Naive thymus-derived CD8-positive, alpha-beta T cell (primary cell): ENCODE results near the gene ATAD3B. TPM values are rescaled to one million over a fixed set of nuclear protein-coding genes. Genes with fewer than 3 reads are reported as not detected.
A peak's percentile ranks its signal among the peaks of the same experiment; 100 is the strongest.
"Not testable (repeated sequence)": the region's sequence is repeated elsewhere in the genome, so short reads cannot be mapped to it uniquely, and the experiment has no call there.

ENCODE experiments used
- ATAC-seq, 2 donors: fragments of 150-1000 bp; cut with Tn5 transposase in 1 of 2; sonication (Bioruptor Pico), chemical (Tn5 transposase) in 1 of 2; 1 replicate in 1 of 2; 2 replicates in 1 of 2; pipeline ENCODE4 v1.10.0; 2021; ENCODE audit warnings: mild to moderate bottlenecking in 2 of 2, moderate library complexity in 2 of 2
- POLR2A ChIA-PET: fragments of 350-600 bp; sonication (Branson Sonifier 250); formaldehyde crosslinking; loops from one replicate; lab custom pipeline; 2021; ENCODE audit warnings: antibody characterized with exemption; lab: Charles Lee
- DNase-seq, 10 donors: peaks; one replicate each; pipeline versions ENCODE4 v3.0.0 to v3.0.0-alpha.2; 2020 to 2022
- H3K27ac Mint-ChIP-seq, 10 donors: one replicate each; pipeline ENCODE4 v1.8.0; 2020 to 2022; ENCODE audit warnings: mild to moderate bottlenecking in 10 of 10, mixed read lengths in 10 of 10, moderate library complexity in 4 of 10, inconsistent platforms in 1 of 10
- H3K27me3 Mint-ChIP-seq, 5 donors: one replicate each; pipeline ENCODE4 v1.8.0; 2021 to 2022; ENCODE audit warnings: mixed read lengths in 5 of 5
- H3K36me3 Mint-ChIP-seq, 3 donors: one replicate each; pipeline ENCODE4 v1.8.0; 2020 to 2022; ENCODE audit warnings: mixed read lengths in 3 of 3, mild to moderate bottlenecking in 2 of 3, inconsistent platforms in 1 of 3
- H3K4me1 Mint-ChIP-seq, 4 donors: one replicate each; pipeline ENCODE4 v1.8.0; 2021 to 2022; ENCODE audit warnings: mixed read lengths in 4 of 4
- H3K4me3 Mint-ChIP-seq, 10 donors: one replicate each; pipeline ENCODE4 v1.8.0; 2020 to 2022; ENCODE audit warnings: mild to moderate bottlenecking in 10 of 10, mixed read lengths in 10 of 10, moderate library complexity in 6 of 10, inconsistent platforms in 1 of 10
- H3K9me3 Mint-ChIP-seq, 9 donors: one replicate each; pipeline ENCODE4 v1.8.0; 2020 to 2022; ENCODE audit warnings: mixed read lengths in 9 of 9, mild to moderate bottlenecking in 3 of 9, inconsistent platforms in 1 of 9, moderate library complexity in 1 of 9
- polyA plus RNA-seq, 3 donors: library from polyadenylated mRNA; unstranded; fragments of 300-500 nt; fragmentation: Illumina TruSeq; gene quantifications; one replicate each; pipeline ENCODE4 v1.2.3, GENCODE V29; 2021
- total RNA-seq, 8 experiments: library from RNA in 2 of 8; stranded (reverse) in 2 of 8; gene quantifications; one replicate each; pipeline ENCODE4 v1.2.3 and lab custom pipeline; 2021 to 2026

ATAD3B gene
- total and polyA plus RNA-seq, 5 experiments from 2014 or later: 2.4 to 50.9 (median 5.6) TPM

DNA sequence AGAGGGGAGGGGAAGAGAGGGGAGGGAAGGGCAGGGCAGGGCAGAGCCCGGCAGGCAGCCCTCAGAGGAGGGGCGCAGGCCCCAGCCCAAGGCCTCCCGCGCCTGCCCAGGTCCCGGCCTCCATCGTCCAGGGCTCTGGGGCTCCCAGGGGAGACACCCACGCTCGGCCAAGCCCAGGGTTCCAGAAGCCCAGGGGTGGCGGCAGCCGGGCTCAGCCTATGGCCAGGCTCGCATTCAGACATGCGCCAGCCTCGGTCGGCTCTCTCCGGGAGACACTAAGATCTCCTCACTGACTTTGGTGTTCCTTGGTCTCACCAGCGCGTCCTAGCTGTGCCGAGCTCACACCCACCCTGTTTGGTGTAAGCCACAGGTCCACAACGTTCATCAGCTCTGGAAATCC is 43.4 kb upstream of the ATAD3B start:
- POLR2A ChIA-PET: no interaction called here

DNA sequence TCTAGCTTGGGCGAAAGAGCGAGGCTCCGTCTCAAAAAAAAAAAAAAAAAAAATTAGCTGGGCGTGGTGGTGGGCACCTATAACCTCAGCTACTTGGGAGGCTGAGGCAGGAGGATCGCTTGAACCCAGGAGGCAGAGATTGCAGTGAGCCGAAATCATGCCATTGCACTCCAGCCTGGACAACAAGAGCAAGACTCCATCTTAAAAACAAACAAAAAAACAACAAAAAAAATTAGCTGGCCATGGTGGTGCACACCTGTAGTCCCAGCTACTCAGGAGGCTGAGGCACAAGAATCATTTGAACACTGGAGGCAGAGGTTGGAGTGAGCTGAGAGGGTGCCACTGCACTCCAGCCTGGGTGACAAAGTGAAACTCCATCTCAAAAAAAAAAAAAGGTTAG is 42.6 kb upstream of the ATAD3B start:
- H3K27ac Mint-ChIP-seq, H3K36me3 Mint-ChIP-seq, DNase-seq, ATAC-seq, H3K9me3 Mint-ChIP-seq, H3K4me1 Mint-ChIP-seq: not testable (repeated sequence)
- Mint-ChIP-seq H3K27me3 (peaks cover 3 to 43% (median 6%) of the 10 kb centered on the region in 5 donors), H3K4me3 (peak overlapping the region in 1 of 10 donors; percentile 76)
- POLR2A ChIA-PET: interaction anchor here (0.6 to 0.7 kb wide), 2 partner anchors 144 to 506 kb away, joined by 4 read pairs; no protein-coding TSS in a partner anchor

More for the DNA sequence above, 43.4 kb upstream of the ATAD3B start:
- peak in 1 of 10 donors; percentile 57 for DNase-seq
- Mint-ChIP-seq H3K27ac (peak overlapping the region in 2 of 10 donors; percentile 47 to 82), H3K4me3 (peak overlapping the region; percentile 19 to 76 (median 61)), H3K27me3 (peaks cover 4 to 46% (median 6%) of the 10 kb centered on the region in 5 donors), H3K9me3 (peaks cover 0 to 3% (median 0%) of the 10 kb centered on the region in 9 donors), H3K4me1 (peaks cover 1 to 10% (median 5%) of the 10 kb centered on the region in 4 donors), H3K36me3 (peaks cover 0 to 4% (median 0%) of the 10 kb centered on the region in 3 donors)
- no peak for ATAC-seq

GRCh38 chr1:1429671-1430073 is 41.9 kb upstream of the ATAD3B start:
- DNase-seq (peak in 1 of 10 donors; percentile 40), ATAC-seq (no peak)
- H3K27me3 Mint-ChIP-seq: peaks cover 3 to 41% (median 6%) of the 10 kb centered on the region in 5 donors
- peaks cover 0 to 3% (median 0%) of the 10 kb centered on the region in 9 donors for H3K9me3 Mint-ChIP-seq
- peak overlapping the region in 1 of 10 donors; percentile 34 for H3K4me3 Mint-ChIP-seq
- POLR2A ChIA-PET: no interaction called here
- H3K36me3 Mint-ChIP-seq: peaks cover 0 to 4% (median 0%) of the 10 kb centered on the region in 3 donors
- peaks cover 1 to 12% (median 5%) of the 10 kb centered on the region in 4 donors for H3K4me1 Mint-ChIP-seq
- no peak overlapping the region for H3K27ac Mint-ChIP-seq

- Mint-ChIP-seq H3K36me3 (peaks cover 0 to 4% (median 0%) of the 10 kb centered on the region in 3 donors), H3K4me3 (no peak overlapping the region), H3K27me3 (peaks cover 3 to 40% (median 9%) of the 10 kb centered on the region in 5 donors), H3K4me1 (peaks cover 1 to 18% (median 8%) of the 10 kb centered on the region in 4 donors), H3K27ac (no peak overlapping the region), H3K9me3 (peaks cover 0 to 3% (median 0%) of the 10 kb centered on the region in 9 donors)
- POLR2A ChIA-PET: no interaction called here
- DNase-seq: peak in 1 of 10 donors; percentile 50
- ATAC-seq: no peak
These were observed 41.2 kb upstream of the ATAD3B start for GRCh38 chr1:1430114-1430982.

DNA sequence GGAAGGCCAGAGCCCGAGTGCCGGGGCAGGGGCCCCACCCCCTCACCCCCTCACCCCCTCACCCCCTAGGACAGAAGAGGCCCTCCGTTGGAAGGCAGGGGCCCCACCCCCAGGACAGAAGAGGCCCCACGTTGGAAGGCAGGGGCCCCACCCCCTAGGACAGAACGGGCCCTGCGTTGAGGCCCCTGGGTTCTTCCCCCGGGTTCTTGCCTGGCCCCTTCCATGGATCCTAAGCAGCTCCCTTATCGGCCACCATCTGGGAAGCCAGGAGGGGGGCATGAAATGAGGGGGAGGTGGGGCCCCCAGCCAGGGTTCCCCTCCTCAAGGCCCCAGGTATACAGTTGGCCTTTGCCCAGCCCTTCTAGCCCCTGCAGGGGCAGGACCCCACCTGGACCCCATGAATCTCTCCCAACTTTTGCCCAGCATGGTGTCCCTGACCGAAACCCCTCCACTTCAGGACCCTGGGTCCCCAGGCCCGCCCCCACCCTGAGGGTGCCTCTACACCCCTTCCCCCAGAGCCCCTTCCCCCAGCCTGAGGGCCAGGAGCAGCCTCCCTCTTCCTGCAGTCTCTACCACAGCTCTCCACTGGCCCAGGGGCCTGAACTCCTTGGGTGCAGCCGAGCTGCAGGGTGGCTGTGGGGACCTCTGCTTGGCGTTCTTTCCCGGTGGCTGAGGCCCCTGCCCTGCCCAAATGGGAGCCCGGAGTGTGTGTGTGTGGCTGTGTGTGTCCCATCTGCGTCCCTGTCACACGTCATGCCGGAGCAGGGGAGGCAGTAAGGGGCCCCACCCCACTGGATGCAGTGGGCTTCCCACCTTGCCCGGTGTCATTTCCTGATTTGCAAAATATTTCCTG is 40.3 kb upstream of the ATAD3B start:
- peaks cover 0 to 3% (median 0%) of the 10 kb centered on the region in 9 donors for H3K9me3 Mint-ChIP-seq
- peak overlapping the region in 1 of 10 donors; percentile 6 for H3K4me3 Mint-ChIP-seq
- H3K27me3 Mint-ChIP-seq: peaks cover 3 to 39% (median 10%) of the 10 kb centered on the region in 5 donors
- peaks cover 0 to 4% (median 0%) of the 10 kb centered on the region in 3 donors for H3K36me3 Mint-ChIP-seq
- H3K4me1 Mint-ChIP-seq: peaks cover 1 to 13% (median 10%) of the 10 kb centered on the region in 4 donors
- POLR2A ChIA-PET: no interaction called here
- DNase-seq: peak in 1 of 10 donors; percentile 22
- ATAC-seq: no peak
- H3K27ac Mint-ChIP-seq: no peak overlapping the region

DNA sequence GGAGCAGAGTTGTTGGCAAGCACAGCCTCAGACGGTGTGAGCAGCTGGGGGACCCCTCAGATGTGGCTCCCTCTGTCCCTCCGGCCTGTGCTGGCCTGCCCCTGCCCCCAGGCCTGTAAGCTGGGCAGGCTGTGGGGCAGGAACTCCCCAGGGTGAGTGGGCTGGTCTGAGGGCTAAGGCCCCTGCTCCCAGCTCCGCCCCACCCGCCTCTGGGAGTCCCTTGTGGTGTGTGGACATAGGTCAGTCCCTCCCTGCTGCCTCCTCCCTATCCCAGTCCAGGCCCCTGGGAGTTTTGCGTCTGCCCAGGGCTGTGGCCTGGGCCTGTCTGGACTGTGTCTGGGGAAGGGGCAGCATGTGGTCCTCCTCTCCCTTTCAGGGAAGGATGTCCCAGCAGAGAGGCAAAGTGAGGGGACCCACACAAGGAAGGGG is 39.7 kb upstream of the ATAD3B start:
- DNase-seq (peak in 1 of 10 donors; percentile 41), ATAC-seq (no peak)
- Mint-ChIP-seq H3K9me3 (peaks cover 0 to 3% (median 0%) of the 10 kb centered on the region in 9 donors), H3K4me1 (peaks cover 3 to 13% (median 10%) of the 10 kb centered on the region in 4 donors), H3K27ac (no peak overlapping the region), H3K4me3 (no peak overlapping the region), H3K27me3 (peaks cover 3 to 40% (median 11%) of the 10 kb centered on the region in 5 donors), H3K36me3 (peaks cover 0 to 4% (median 0%) of the 10 kb centered on the region in 3 donors)
- POLR2A ChIA-PET: no interaction called here

DNA sequence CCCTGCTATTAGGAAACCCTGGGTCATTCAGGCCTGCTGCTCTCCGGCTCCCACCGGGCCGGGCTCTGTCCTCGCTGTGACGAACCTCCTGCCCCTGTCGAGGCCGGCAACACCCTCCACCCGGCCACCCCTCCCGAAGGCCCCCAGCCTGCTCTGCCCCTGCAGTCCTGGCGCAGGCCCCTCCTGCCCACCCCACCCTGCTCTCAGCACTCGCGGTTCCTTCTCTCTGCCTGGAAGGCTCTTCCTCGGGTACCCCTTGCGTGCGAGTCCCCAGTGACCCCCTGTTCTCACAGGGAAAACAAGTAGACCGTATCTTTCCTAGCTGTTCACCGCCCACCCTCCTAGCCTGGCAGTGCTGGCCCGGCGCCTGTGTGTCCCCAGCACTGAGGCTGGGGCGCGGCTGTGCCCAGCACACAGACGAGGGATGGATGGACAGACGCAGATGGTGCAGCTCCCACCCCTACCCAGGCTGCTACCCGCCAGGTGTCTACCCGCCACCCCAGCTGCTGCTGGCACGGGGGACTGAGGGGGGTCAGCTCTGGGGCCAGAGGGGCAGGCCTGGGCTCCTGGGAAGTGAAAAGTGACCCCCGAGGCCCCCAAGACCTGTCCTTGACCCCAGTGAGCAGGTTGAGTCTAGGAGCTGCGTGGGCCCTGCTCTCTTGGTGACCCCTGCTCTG is 39.2 kb upstream of the ATAD3B start:
- H3K9me3 Mint-ChIP-seq: peaks cover 0 to 3% (median 0%) of the 10 kb centered on the region in 9 donors
- H3K27ac Mint-ChIP-seq: peak overlapping the region in 1 of 10 donors; percentile 29
- POLR2A ChIA-PET: no interaction called here
- peak in 1 of 10 donors; percentile 60 for DNase-seq
- peaks cover 3 to 40% (median 11%) of the 10 kb centered on the region in 5 donors for H3K27me3 Mint-ChIP-seq
- H3K4me1 Mint-ChIP-seq: peaks cover 3 to 13% (median 10%) of the 10 kb centered on the region in 4 donors
- H3K4me3 Mint-ChIP-seq: no peak overlapping the region
- peaks cover 0 to 4% (median 0%) of the 10 kb centered on the region in 3 donors for H3K36me3 Mint-ChIP-seq
- ATAC-seq: no peak

- Mint-ChIP-seq H3K4me1 (peaks cover 3 to 13% (median 10%) of the 10 kb centered on the region in 4 donors), H3K36me3 (peaks cover 0 to 4% (median 0%) of the 10 kb centered on the region in 3 donors), H3K27me3 (peaks cover 3 to 41% (median 11%) of the 10 kb centered on the region in 5 donors), H3K27ac (no peak overlapping the region), H3K9me3 (peaks cover 0 to 3% (median 0%) of the 10 kb centered on the region in 9 donors), H3K4me3 (no peak overlapping the region)
- DNase-seq (peak in 1 of 10 donors; percentile 60), ATAC-seq (no peak)
- POLR2A ChIA-PET: interaction anchor here (0.8 kb wide), 1 partner anchor 10 kb away, joined by 3 read pairs; no protein-coding TSS in a partner anchor
These were observed 38.4 kb upstream of the ATAD3B start for GRCh38 chr1:1432951-1433803.

DNA sequence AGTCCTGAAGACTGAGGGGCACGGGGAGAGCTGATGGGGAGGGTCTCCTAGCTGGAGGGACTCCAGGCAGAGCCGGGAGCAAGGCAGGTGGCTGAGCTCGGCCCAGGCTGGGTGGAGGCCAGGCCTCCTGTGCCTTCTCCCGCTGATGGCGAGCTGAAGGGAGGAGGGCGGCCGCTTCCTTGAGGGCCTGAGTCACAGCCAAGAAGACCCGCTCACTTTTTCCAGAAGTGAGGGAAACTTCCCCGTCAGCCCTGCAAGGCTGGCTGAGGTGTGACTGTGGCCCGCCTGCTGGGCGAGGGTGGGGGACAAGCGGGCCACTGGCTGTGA is 37.8 kb upstream of the ATAD3B start:
- Mint-ChIP-seq H3K9me3 (no peaks in the 10 kb centered on the region), H3K27me3 (peaks cover 0 to 40% (median 7%) of the 10 kb centered on the region in 5 donors), H3K27ac (no peak overlapping the region), H3K36me3 (no peaks in the 10 kb centered on the region), H3K4me1 (peaks cover 3 to 10% (median 9%) of the 10 kb centered on the region in 4 donors), H3K4me3 (no peak overlapping the region)
- ATAC-seq: no peak
- DNase-seq: no peak
- POLR2A ChIA-PET: interaction anchor here (0.8 kb wide), 1 partner anchor 10 kb away, joined by 3 read pairs; no protein-coding TSS in a partner anchor

GRCh38 chr1:1434131-1434823 is 37.3 kb upstream of the ATAD3B start:
- Mint-ChIP-seq H3K36me3 (no peaks in the 10 kb centered on the region), H3K4me1 (peaks cover 3 to 10% (median 9%) of the 10 kb centered on the region in 4 donors), H3K9me3 (no peaks in the 10 kb centered on the region), H3K27ac (no peak overlapping the region), H3K4me3 (peak overlapping the region in 3 of 10 donors; percentile 34 to 70 (median 63)), H3K27me3 (peaks cover 0 to 38% (median 7%) of the 10 kb centered on the region in 5 donors)
- DNase-seq (peak in 3 of 10 donors; percentile 12 to 63 (median 17)), ATAC-seq (peak; percentile 21 to 24)
- POLR2A ChIA-PET: interaction anchor here (0.7 to 0.8 kb wide), 2 partner anchors 11 to 33 kb away, joined by 3 read pairs; no protein-coding TSS in a partner anchor
